HCT116 (cell line): ENCODE data around the gene KIFC3.

ENCODE experiments used
- POLR2AphosphoS5 ChIP-seq: IDR thresholded peaks from 2 replicates; pipeline ENCODE4 v1.6.1; 2011; ENCODE audit warnings: mild to moderate bottlenecking, low read depth, low read length, moderate library complexity
- SP1 ChIP-seq: IDR thresholded peaks from 2 replicates; pipeline ENCODE4 v1.6.1; 2012; ENCODE audit warnings: low read depth

DNA sequence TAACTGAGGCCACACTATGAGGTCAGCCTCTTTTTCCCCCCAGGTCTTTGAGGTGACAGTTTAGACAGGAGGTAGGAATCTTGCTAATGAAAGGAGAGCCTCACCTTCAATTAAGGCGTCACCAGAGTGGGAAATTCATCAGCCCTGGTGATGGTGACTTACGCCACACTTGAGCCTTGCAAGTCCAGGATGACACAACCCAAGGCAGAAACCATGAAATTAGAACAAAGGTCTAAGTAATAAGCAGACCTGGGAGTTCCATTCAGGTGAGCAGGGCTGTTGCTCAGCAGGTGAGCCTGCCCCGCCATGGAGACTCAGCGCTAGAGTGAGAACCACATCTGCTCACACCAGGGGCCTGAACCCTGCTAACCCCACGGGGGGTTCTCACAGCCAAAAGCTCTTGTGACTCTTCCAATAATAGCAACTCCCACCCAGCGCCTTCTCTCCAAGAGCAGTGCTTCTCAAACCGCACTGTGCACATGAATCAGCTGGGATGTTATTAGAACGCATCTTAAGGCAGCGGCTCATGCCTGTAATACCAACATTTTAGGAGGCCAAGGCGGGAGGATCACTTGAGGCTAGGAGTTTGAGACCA is 28.7 kb upstream of the KIFC3 start:
- no peak for TF ChIP-seq POLR2AphosphoS5
- no peak for TF ChIP-seq SP1
